B cell (primary cell): ENCODE measurements around the gene TOMM70.

ENCODE experiments used
- CTCF ChIP-seq: fragments of 200-600 bp; IDR thresholded peaks from one replicate; pipeline ENCODE4 v1.8.0; 2022; ENCODE audit warnings: antibody characterized with exemption, mild to moderate bottlenecking
- EZH2 ChIP-seq: IDR thresholded peaks from 2 replicates; pipeline ENCODE4 v1.6.1; 2012; ENCODE audit warnings: borderline replicate concordance, low read depth, mild to moderate bottlenecking, moderate library complexity, low read length; ENCODE audit not compliant: insufficient read depth, poor library complexity, severe bottlenecking

- no peak for TF ChIP-seq CTCF
- no peak for TF ChIP-seq EZH2
Measured at GRCh38 chr3:100420885-100421284, 20.0 kb upstream of the TOMM70 start.
